ENCODE data around the gene SLC1A7.

- no peak for TF ChIP-seq SMC3 (conservative IDR thresholded peaks at IDR 0.05; ENCODE audit: poor library complexity)
- TF ChIP-seq POLR2AphosphoS5 (IDR thresholded peaks at IDR 0.05) = no peak
- no peak for TF ChIP-seq CTCF (IDR thresholded peaks at IDR 0.05; ENCODE audit: poor library complexity, severe bottlenecking)
Measured at GRCh38 chr1:53134961-53135734, 7.3 kb downstream of the SLC1A7 start.
